ENCODE measurements around the gene DHFR.
"Not testable (repeated sequence)": the region's sequence is repeated elsewhere in the genome, so short reads cannot be mapped to it uniquely, and the experiment has no call there.

DHFR gene

DNA sequence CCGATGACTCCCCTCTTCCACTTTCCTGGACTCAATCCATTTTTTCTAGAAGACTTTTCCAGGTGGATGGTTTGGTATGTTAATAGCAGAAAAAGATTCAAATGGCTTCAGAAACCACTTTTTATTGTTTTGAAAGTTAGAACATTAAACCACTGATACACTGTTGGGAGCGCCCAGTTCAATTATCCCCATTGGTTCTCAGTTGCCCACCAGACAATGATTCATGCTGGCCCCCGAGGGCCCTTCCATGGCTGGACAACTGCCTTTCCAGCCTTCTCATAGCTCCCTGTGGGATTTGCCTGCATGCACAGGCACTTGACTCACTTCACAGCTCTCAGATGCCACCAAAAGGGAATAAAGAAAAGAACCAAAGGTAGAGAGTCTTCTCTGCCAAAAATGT lies 63.4 kb downstream of the DHFR start:
- TF ChIP-seq POLR2A (IDR thresholded peaks at IDR 0.05; ENCODE audit: low read depth, low read length) (no peak), TAF1 (IDR thresholded peaks at IDR 0.05; ENCODE audit: borderline replicate concordance, low read depth, low read length) (no peak), POLR2AphosphoS5 (IDR thresholded peaks at IDR 0.05; ENCODE audit: low read depth, low read length) (no peak)
- DNase-seq (ENCODE audit: insufficient read length) (no peak), FAIRE-seq (no peak)

DNA sequence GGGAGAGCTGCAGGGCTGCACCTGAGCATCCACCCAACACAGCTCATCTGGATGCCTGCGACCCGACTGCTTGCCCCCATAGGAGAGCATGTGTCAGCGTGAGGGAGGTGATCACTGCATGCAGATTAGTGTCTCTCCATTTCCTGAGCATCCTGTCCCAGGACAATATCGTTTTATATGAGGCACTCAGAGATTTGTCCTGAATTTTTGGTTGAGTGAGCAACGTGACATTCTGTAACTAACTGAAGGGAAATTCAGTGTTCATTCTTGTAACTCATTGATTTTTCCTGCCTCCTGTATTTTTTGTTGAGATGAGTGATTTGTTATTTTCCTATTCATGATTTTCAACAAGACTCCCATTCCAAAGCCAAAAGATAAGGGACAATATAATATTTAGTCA lies 64.0 kb downstream of the DHFR start:
- DNase-seq (ENCODE audit: insufficient read length) (no peak), FAIRE-seq (no peak)
- TF ChIP-seq TAF1 (IDR thresholded peaks at IDR 0.05; ENCODE audit: borderline replicate concordance, low read depth, low read length) (no peak), POLR2A (IDR thresholded peaks at IDR 0.05; ENCODE audit: low read depth, low read length) (no peak), POLR2AphosphoS5 (IDR thresholded peaks at IDR 0.05; ENCODE audit: low read depth, low read length) (no peak)

DNA sequence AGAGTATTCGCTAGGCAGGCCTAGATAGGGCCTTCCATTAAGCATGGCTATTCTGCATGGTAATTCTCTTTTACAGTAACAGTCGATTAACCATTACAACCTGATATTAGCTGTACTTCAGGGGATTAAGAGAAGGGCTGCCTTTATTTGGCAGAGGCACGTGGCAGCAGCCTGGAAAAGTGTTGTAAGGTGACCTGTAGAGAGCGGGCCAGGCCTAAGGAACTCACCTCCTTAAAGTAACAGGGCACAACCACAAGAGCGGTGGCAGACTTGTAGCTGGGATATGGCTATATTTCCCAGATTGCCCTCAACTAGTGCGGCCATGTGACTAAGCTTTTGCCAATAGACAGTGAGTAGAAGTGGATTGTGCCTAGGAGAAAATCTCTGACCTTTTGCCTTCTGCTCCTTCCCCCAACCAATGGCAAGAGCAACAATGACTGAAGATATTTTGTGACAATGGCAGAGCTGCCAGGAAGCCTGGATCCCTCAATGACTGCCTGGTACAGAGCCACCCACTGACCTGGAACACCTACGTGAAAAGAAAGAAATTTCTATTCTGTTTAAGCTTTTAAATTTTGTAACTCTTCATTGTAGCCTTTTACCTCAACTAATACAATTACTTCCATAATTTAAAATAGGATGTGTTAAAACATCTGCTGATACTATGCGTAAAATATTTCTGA lies 65.8 kb downstream of the DHFR start:
- FAIRE-seq, result no peak

DNA sequence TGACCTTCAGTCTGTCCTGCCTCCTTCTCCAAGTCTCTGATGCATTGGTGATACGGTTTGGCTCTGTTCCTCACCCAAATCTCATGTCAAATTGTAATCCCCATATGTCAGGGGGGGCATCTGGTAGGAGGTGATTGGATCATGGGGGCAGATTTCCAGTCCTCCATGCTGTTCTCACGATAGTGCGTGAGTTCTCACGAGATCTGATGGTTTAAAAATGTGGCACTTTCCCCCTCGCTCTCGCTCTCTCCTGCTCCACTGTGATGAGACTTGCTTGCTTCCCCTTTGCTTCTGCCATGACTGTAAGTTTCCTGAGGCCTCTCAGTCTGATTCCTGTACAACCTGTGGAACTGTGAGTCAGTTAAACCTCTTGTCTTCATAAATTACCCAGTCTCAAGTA lies 70.0 kb downstream of the DHFR start:
- no peak for TF ChIP-seq POLR2AphosphoS5 (IDR thresholded peaks at IDR 0.05; ENCODE audit: low read depth, low read length)
- TF ChIP-seq TAF1 (IDR thresholded peaks at IDR 0.05; ENCODE audit: borderline replicate concordance, low read depth, low read length), result no peak
- no peak for TF ChIP-seq POLR2A (IDR thresholded peaks at IDR 0.05; ENCODE audit: low read depth, low read length)
- FAIRE-seq (no peak), DNase-seq (ENCODE audit: insufficient read length) (no peak)

More for the DNA sequence above, 65.8 kb downstream of the DHFR start:
- DNase-seq (ENCODE audit: insufficient read length), result no peak
- no peak for TF ChIP-seq TAF1 (IDR thresholded peaks at IDR 0.05; ENCODE audit: borderline replicate concordance, low read depth, low read length)
- TF ChIP-seq POLR2AphosphoS5 (IDR thresholded peaks at IDR 0.05; ENCODE audit: low read depth, low read length), result no peak
- TF ChIP-seq POLR2A (IDR thresholded peaks at IDR 0.05; ENCODE audit: low read depth, low read length), result no peak

DNA sequence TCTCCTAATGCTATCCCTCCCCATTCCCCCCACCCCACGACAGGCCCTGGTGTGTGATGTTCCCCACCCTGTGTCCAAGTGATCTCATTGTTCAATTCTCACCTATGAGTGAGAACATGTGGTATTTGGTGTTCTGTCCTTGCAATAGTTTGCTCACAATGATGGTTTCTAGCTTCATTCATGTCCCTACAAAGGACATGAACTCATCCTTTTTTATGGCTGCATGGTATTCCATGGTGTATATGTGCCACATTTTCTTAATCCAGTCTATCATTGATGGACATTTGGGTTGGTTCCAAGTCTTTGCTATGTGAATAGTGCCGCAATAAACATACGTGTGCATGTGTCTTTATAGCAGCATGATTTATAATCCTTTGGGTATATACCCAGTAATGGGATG lies 74.5 kb downstream of the DHFR start:
- not testable (repeated sequence) for FAIRE-seq

DNA sequence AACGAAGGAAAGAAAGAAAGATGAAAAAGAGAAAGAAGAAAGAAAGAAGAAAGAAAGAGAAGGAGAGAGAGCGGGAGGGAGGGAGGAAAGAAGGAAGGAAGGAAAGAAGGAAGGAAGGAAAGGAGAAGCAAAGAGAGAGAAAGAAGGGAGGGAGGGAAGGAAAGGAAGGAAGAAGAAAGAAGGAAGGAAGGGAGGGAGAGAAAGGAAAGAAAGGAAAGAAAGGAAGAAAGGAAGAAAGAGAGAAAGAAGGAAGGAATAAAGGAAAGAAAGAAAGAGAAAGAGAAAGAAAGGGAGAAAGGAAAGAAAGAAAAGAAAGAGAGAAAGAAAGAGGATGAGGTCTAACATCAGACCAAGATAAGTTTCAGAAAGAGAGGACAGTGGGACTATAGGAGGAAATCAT lies 75.7 kb downstream of the DHFR start:
- DNase-seq (ENCODE audit: insufficient read length), result no peak
- no peak for FAIRE-seq
- TF ChIP-seq POLR2A (IDR thresholded peaks at IDR 0.05; ENCODE audit: low read depth, low read length) (no peak), POLR2AphosphoS5 (IDR thresholded peaks at IDR 0.05; ENCODE audit: low read depth, low read length) (no peak), TAF1 (IDR thresholded peaks at IDR 0.05; ENCODE audit: borderline replicate concordance, low read depth, low read length) (no peak)

More for the DNA sequence above, 74.5 kb downstream of the DHFR start:
- DNase-seq (ENCODE audit: insufficient read length), result not testable (repeated sequence)

DNA sequence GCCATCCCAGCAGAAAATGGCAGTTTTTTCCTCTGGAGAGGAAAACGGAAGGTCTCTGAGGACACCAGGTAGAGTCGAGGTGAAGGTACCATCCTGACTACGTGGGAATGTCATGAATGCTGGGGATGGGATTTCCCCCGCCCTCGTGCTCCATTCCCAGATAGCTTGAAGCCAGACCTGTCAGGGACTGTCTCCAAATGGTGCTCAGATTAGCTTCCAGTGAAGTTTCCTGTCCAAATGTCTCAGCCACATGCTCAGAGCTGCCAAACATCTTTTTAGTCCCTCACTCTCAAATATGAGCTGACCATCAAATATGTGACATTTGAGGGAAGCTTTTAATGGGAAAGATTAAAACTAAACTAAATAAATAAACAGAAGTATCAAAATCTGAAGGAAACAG lies 77.1 kb downstream of the DHFR start:
- DNase-seq (ENCODE audit: insufficient read length), result no peak
- FAIRE-seq, result no peak
- TF ChIP-seq POLR2AphosphoS5 (IDR thresholded peaks at IDR 0.05; ENCODE audit: low read depth, low read length), result no peak
- no peak for TF ChIP-seq POLR2A (IDR thresholded peaks at IDR 0.05; ENCODE audit: low read depth, low read length)
- TF ChIP-seq TAF1 (IDR thresholded peaks at IDR 0.05; ENCODE audit: borderline replicate concordance, low read depth, low read length), result no peak

DNA sequence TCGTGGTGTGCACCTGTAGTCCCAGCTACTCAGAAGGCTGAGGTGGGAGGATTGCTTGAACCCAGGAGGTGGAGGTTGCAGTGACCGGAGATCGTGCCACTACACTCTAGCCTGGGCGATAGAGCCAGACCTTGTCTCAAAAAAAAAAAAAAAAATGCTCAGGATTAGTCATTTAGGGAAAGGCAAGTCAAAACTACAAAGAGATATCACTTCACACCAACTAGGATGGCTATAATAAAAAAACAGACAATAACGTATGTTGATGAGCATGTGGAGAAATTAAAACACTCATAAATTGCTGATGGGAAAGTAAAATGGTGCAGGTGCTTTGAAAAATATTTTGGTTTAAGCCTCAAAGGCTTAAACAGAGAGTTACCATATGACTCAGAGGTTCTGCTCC lies 78.4 kb downstream of the DHFR start:
- no peak for TF ChIP-seq POLR2AphosphoS5 (IDR thresholded peaks at IDR 0.05; ENCODE audit: low read depth, low read length)
- no peak for TF ChIP-seq TAF1 (IDR thresholded peaks at IDR 0.05; ENCODE audit: borderline replicate concordance, low read depth, low read length)
- no peak for TF ChIP-seq POLR2A (IDR thresholded peaks at IDR 0.05; ENCODE audit: low read depth, low read length)
- FAIRE-seq (no peak), DNase-seq (ENCODE audit: insufficient read length) (no peak)

All from GM12892 (cell line).